GM21717 (cell line): ENCODE results near the gene AIRE.
"Not testable (repeated sequence)": the region's sequence is repeated elsewhere in the genome, so short reads cannot be mapped to it uniquely, and the experiment has no call there.

Experiments
- ATAC-seq: cut with Tn5 transposase; IDR thresholded peaks from one replicate; pipeline ENCODE4 v1.9.1; 2021; ENCODE audit warnings: mild to moderate bottlenecking, moderate library complexity; ENCODE audit not compliant: unreplicated experiment

AIRE gene

DNA sequence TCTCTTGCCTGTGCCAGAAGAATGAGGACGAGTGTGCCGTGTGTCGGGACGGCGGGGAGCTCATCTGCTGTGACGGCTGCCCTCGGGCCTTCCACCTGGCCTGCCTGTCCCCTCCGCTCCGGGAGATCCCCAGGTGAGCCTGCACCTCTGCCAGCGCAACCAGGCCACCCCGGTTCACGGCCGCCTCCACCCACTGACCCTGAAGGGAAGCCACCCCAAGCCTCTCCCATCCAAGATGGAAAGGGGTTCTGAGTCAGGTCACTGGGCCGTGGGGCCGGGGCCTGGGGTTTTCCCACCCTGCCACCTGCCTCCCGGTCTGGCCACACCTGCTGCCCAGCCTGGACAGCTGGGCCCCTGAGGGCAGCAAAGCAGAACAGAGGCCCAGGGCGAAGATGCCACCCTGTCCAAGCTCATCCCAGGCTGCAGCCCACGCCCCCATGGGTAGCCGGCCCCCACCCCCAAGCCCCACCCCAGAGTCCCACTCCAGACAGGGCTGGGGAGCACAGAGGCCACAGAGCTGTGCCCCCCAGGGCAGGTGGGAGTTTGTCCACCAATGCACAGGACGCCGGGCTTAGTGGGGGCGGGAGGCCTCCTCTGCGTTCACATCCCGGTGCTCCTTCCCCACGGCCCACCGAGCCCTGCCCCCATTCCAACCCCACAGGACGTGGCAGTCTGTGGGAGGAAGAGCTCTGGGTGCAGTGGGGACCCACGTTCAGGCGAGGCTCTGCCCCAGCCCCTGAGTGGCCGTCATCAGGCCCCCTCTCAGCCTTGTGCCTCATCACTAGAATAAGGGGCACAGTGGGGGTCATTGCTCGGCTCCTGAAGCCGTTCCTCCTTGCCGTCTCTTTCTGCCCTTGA lies 5.6 kb downstream of the AIRE start:
- ATAC-seq = no peak

GRCh38 chr21:44291936-44292811 lies 6.5 kb downstream of the AIRE start:
- no peak for ATAC-seq

- no peak for ATAC-seq
These were observed 7.1 kb downstream of the AIRE start for GRCh38 chr21:44292812-44293195.

DNA sequence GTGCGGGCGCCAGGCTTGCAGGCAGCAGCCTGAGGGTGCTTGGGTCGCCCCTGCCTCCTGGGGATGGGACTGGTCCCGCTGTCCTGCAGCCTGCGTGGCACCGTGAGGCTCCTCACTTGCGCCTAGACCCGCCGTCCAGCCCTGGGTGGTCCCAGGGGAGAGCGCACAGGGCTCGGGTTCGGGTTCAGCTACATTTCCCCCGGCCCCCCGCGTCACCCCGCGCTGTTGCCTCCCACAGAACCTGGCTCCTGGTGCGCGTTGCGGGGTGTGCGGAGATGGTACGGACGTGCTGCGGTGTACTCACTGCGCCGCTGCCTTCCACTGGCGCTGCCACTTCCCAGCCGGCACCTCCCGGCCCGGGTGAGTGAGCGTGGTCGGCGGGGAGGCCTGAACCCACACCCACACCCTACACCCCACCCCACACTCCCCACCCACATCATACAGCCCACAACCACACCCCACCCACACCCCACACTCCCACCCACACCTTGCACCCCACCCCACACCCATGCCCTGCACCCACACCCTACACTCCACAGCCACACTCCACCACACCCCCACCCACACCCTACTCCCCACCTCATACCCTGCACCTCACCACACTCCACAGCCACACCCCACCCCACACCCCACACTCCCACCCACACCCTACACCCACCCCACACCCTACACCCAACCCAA lies 8.0 kb downstream of the AIRE start:
- ATAC-seq = no peak

DNA sequence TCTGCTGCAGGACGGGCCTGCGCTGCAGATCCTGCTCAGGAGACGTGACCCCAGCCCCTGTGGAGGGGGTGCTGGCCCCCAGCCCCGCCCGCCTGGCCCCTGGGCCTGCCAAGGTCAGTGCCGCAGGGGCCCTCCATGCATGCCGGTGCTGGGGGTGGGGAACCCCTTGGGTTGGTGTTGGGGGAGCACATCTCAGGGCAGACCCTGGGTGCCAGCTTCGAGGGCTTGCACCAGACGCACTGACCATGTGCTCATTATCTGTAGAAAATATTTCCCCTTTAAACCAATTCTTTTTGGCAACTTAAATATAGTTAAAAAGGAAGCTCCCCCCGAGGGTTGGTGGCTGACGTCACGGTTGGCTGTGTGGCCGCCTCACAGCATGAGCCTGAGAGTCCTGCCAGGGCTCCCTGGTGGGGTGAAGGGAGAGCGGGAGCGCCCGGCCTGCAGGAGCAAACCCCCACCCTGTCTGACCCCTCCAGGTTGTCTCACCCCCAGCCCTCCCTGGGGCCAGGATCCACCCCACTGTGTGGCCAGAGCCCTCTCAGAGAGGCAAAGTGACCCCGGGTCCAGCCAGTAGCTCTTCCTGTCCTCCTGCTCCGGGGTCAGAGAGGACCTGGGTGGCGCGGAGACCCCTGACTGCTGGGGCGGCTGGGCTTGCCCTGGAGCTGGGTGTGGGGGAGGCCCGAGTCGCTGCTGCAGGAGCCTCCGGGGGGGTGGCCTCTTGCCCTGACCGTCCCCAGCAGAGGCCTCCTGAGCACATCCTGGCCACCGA lies 8.9 kb downstream of the AIRE start:
- no peak for ATAC-seq

DNA sequence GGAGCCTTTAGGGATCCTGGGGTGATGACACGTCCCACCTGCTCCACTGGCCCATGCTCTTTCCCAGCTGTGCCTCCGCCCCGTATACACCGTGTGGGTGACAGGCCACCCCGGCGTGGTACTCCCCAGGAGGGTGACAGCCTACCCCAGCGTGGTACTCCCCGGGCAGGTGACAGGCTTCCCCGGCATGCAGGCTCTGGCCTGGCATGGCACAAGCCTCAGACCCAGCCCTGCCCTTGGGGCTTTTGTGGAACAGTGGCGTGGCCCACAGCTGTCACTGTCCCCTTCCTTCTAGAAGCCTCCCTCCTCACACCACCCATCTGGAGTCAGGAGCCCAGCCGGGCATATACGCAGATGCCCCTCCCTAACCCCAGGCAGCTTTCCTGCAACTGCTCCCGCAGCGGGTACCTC lies 9.5 kb downstream of the AIRE start:
- no peak for ATAC-seq

GRCh38 chr21:44295646-44296045 lies 10.0 kb downstream of the AIRE start:
- no peak for ATAC-seq

- ATAC-seq = no peak
These were observed 10.4 kb downstream of the AIRE start for GRCh38 chr21:44296103-44296519.

- no peak for ATAC-seq
These were observed 11.2 kb downstream of the AIRE start for GRCh38 chr21:44296916-44297315.

- no peak for ATAC-seq
These were observed 12.0 kb downstream of the AIRE start for GRCh38 chr21:44297525-44298290.

DNA sequence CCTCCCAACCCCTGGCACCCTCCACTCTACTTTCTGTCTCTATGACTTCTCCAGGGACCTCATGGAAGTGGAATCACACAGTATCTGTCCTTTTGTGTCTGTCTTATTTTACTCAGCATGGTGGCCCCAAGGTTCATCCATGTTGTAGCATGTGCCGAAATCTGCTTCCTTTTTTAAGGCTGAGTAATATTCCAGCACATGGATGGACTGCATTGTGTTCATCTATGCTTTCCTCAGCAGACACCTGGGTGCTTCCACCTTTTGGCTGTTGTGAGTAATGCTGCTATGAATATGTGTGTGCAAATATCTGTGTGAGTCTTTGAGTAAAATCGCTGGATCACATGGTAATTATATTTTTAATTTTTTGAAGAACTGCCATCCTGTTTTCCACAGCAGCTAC lies 12.6 kb downstream of the AIRE start:
- ATAC-seq = no peak

- ATAC-seq = no peak
These were observed 13.4 kb downstream of the AIRE start for GRCh38 chr21:44299085-44299457.

- ATAC-seq = peak; percentile 45
These were observed 14.0 kb downstream of the AIRE start, which contains the start of gene PFKL for GRCh38 chr21:44299458-44300261. TSS of gene PFKL (plus strand) at chr21:44300053. CDS start at chr21:44300106, 53 bp downstream.

DNA sequence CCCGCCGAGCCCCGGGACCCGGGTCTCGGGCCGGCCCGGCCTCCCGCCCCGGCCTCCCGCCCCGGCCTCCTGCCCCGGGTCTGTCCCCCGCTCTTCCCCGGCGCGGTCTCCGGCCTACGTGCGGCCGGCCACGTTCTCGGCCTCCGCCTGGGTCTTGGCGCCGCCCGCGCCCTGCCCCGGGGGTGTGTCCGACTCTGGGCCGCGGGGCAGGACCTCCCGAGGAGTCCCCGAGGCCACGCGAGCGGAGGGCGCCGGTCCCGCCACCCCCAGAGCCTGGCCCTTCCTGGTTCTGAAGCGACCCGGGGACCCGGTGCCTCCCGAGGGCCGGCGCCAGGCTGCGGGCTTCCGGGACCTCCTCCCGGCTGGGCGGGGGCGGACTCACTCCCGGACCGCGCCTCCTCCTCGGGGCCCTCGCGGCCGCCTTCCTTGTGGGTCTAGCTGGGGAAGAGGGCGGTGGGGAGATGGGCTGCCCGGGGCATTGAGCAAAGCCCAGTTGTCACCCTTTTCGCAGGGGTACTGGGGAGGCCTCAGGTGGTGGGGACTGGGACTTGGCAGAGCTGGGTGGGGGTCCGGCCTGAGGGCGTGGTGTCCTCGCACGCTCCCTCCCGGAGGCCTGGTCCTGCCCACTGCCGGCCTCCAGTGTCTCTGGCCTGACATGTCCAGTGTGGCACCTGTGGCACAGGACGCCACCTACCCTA lies 14.7 kb downstream of the AIRE start:
- peak; percentile 38 for ATAC-seq

DNA sequence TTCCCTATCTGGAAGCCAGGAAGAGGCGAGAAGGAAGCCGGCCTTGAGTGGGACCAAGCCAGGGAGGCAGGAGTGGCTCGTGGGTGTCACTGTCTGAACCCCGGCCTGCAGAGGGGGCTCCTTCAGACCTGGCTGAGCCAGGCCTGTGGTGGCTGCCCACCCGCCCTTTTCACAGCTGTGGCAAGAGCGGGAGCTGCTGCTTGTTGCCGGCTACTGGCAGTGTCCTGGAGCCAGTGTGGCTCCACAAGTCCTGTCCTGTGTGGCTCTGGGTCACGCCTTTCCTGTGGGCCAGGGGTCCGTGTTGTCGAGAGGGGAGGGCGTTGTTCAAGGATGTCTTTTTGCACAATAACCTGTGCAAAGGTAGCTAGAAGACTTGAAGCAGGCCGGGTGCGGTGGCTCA lies 15.5 kb downstream of the AIRE start:
- no peak for ATAC-seq

DNA sequence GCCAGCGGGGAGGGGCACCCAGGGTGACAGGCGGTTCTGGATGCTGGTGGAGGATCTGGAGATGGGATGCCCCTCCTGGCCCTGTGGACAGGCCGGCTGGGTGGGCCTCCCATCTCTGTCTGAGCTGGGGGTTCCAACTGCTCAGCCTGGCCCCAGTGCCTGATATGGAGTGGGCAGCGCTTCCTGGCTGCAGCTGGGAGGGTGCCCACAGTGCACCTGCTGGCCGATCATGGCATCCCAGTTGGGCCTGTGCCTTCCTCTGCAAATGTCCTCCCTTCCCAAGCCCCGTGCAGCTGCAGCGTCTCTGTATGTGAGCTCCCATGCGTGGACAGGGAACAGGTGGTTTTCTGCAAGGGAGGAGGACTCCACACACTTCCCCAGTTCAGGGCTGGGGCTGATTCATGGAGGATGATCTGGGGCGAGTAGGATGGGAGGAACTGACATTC lies 16.3 kb downstream of the AIRE start:
- no peak for ATAC-seq

- not testable (repeated sequence) for ATAC-seq
These were observed 17.1 kb downstream of the AIRE start for GRCh38 chr21:44302573-44303401.
